K562 (cell line): Measurements from ENCODE around the gene HEXIM2. TPM values are rescaled to one million over a fixed set of nuclear protein-coding genes. Genes with fewer than 3 reads are reported as not detected.

Experiments
- ATF4 ChIP-seq: fragments of 450-650 bp; formaldehyde crosslinking; IDR thresholded peaks from 2 replicates; pipeline ENCODE4 v1.4.0; 2022; ENCODE audit warnings: mild to moderate bottlenecking, moderate library complexity
- BHLHE40 ChIP-seq: IDR thresholded peaks from 2 replicates; pipeline ENCODE4 v1.6.1; 2011; ENCODE audit warnings: low read length, improper control_type of control experiment
- BRD4 ChIP-seq: fragments of 200-600 bp; sonication (generic); IDR thresholded peaks from 2 replicates; pipeline ENCODE4 v1.6.1; 2017; ENCODE audit warnings: inconsistent platforms
- BRD9 ChIP-seq: fragments of 450-650 bp; IDR thresholded peaks from 2 replicates; pipeline ENCODE4 v1.6.1; 2018; ENCODE audit warnings: low read depth; ENCODE audit not compliant: partially characterized antibody
- CBX5 ChIP-seq: IDR thresholded peaks from 2 replicates; pipeline ENCODE4 v1.6.1; 2014; ENCODE audit warnings: low read depth, borderline replicate concordance
- CC2D1A ChIP-seq: fragments of 450-650 bp; IDR thresholded peaks from 2 replicates; pipeline ENCODE4 v1.6.1; 2017; ENCODE audit warnings: mild to moderate bottlenecking
- E2F4 ChIP-seq: sonication (generic); formaldehyde crosslinking; IDR thresholded peaks from 2 replicates; pipeline ENCODE4 v1.8.0; 2022; ENCODE audit warnings: mild to moderate bottlenecking, low read depth, missing genetic modification reagents
- ELF2 ChIP-seq: fragments of 250-450 bp; sonication (Bioruptor Pico); IDR thresholded peaks from 2 replicates; pipeline ENCODE4 v1.5.0; 2021; ENCODE audit warnings: mild to moderate bottlenecking
- ESRRB ChIP-seq: fragments of 250-450 bp; sonication (Bioruptor Pico); IDR thresholded peaks from 2 replicates; pipeline ENCODE4 v1.5.0; 2020; ENCODE audit warnings: mild to moderate bottlenecking, moderate library complexity, borderline replicate concordance
- FOXA1 ChIP-seq: fragments of 450-650 bp; IDR thresholded peaks from 2 replicates; pipeline ENCODE4 v1.6.1; 2016; ENCODE audit warnings: mild to moderate bottlenecking, borderline replicate concordance
- HDAC1 ChIP-seq, 2 experiments: fragments of 450-650 bp; IDR thresholded peaks; 2 replicates each; pipeline ENCODE4 v1.6.1; 2016 to 2017; ENCODE audit warnings: inconsistent platforms in 1 of 2, mild to moderate bottlenecking in 1 of 2, moderate library complexity in 1 of 2
- HMGN3 ChIP-seq: IDR thresholded peaks from 2 replicates; pipeline ENCODE4 v1.6.1; 2011; ENCODE audit warnings: borderline replicate concordance, low read depth, mild to moderate bottlenecking, mixed read lengths, low read length; ENCODE audit not compliant: insufficient read length; ENCODE audit errors: extremely low read depth
- KDM2B ChIP-seq: fragments of 250-450 bp; sonication (Bioruptor Pico); IDR thresholded peaks from 2 replicates; pipeline ENCODE4 v1.8.0; 2021; ENCODE audit warnings: mild to moderate bottlenecking, moderate library complexity
- KDM5B ChIP-seq: fragments of 200-600 bp; sonication (generic); IDR thresholded peaks from 2 replicates; pipeline ENCODE4 v1.6.1; 2012; ENCODE audit warnings: low read depth, mild to moderate bottlenecking, moderate library complexity, low read length, control low read depth, inconsistent platforms; ENCODE audit not compliant: insufficient replicate concordance
- MAFF ChIP-seq: IDR thresholded peaks from 2 replicates; pipeline ENCODE4 v1.6.1; 2012; ENCODE audit warnings: low read length, improper control_type of control experiment
- MBD1 ChIP-seq: fragments of 250-450 bp; sonication (Bioruptor Pico); IDR thresholded peaks from 2 replicates; pipeline ENCODE4 v1.8.0; 2022; ENCODE audit warnings: inconsistent platforms
- SMAD4 ChIP-seq: fragments of 250-450 bp; sonication (Bioruptor Pico); conservative IDR thresholded peaks from 2 replicates; pipeline ENCODE4 v1.8.0; 2021; ENCODE audit warnings: inconsistent platforms, mild to moderate bottlenecking, moderate library complexity
- SP2 ChIP-seq: IDR thresholded peaks from 2 replicates; pipeline ENCODE4 v1.6.1; 2011; ENCODE audit warnings: mild to moderate bottlenecking, low read depth, low read length, moderate library complexity; ENCODE audit not compliant: poor library complexity, severe bottlenecking; ENCODE audit errors: extremely low read depth
- SRSF7 ChIP-seq: fragments of 200-400 bp; formaldehyde crosslinking; optimal IDR thresholded peaks from 2 replicates; pipeline ENCODE3; 2017; ENCODE audit warnings: mild to moderate bottlenecking, low read depth, low read length
- TCF3 ChIP-seq: sonication (generic); formaldehyde crosslinking; IDR thresholded peaks from 2 replicates; pipeline ENCODE4 v1.4.0; 2020; ENCODE audit warnings: mild to moderate bottlenecking, missing genetic modification reagents
- ZHX1 ChIP-seq: fragments of 150-350 bp; conservative IDR thresholded peaks from 2 replicates; pipeline ENCODE4 v1.6.1; 2014; ENCODE audit warnings: low read length
- ZKSCAN3 ChIP-seq: fragments of 250-450 bp; sonication (Bioruptor Pico); IDR thresholded peaks from 2 replicates; pipeline ENCODE4 v1.4.0; 2020
- ZNF41 ChIP-seq: fragments of 250-450 bp; sonication (Bioruptor Pico); conservative IDR thresholded peaks from 2 replicates; pipeline ENCODE4 v1.4.0; 2020; ENCODE audit warnings: mild to moderate bottlenecking
- polyA plus RNA-seq, 8 experiments: library from polyadenylated mRNA; depleted of rRNA in 4 of 8; stranded (reverse) in 5 of 8; unstranded in 3 of 8; fragments of >200 nt; fragmentation: Nextera tagmentation in 2 of 8; fragmentation: Illumina TruSeq in 1 of 8; extraction: Ambion mirVana in 2 of 8; extraction: Trizol in 1 of 8; gene quantifications; 2 replicates each; pipeline versions ENCODE4 v1.2.1 to v1.2.3, GENCODE V29; 2011 to 2014; ENCODE audit warnings: inconsistent platforms in 1 of 8, missing spikeins in 1 of 8
- total RNA-seq, 7 experiments: library from RNA; depleted of rRNA in 6 of 7; stranded (reverse); fragments of >200 nt in 6 of 7; fragmentation: Illumina TruSeq in 2 of 7; extraction: Trizol in 2 of 7; gene quantifications; 2 replicates each; pipeline versions ENCODE4 v1.2.1 to v1.2.3, GENCODE V29; 2011 to 2021; ENCODE audit warnings: low replicate concordance in 1 of 7

The HEXIM2 gene
- total and polyA plus RNA-seq, 9 of the 15 experiments (the other 6 are each of a cell fraction or from before 2014, with no cell fraction given): 0.69 to 3.4 (median 1.1) TPM; not detected in 2

- TF ChIP-seq CC2D1A (peak; percentile 75; the same call in 1 of the 2 replicates), CBX5 (no peak), SP2 (no peak), HDAC1 (IDR thresholded peaks at IDR 0.05) (peak in 1 of 2 experiments; percentile 55; a peak in 1 of 4 replicates), BRD9 (peak; percentile 31), SRSF7 (no peak), ZKSCAN3 (CRISPR knock-in tag) (no peak), KDM2B (CRISPR knock-in tag) (peak; percentile 52; the same call in 1 of the 2 replicates), ATF4 (no peak), ESRRB (CRISPR knock-in tag) (no peak), TCF3 (no peak), BRD4 (no peak), FOXA1 (no peak), SMAD4 (no peak; the same call in 1 of the 2 replicates), KDM5B (peak; percentile 9), ZNF41 (CRISPR knock-in tag) (no peak), ZHX1 (no peak), MBD1 (CRISPR knock-in tag) (no peak), ELF2 (CRISPR knock-in tag) (no peak), HMGN3 (peak; percentile 10), BHLHE40 (no peak), E2F4 (CRISPR knock-in tag) (peak; percentile 14; the same call in 1 of the 2 replicates), MAFF (no peak)
Measured at GRCh38 chr17:45131616-45132319, 29.9 kb upstream of the HEXIM2 start (continued).
